WI38 (cell line): ENCODE results near the gene TEX19.

Source experiments
- H3K4me3 ChIP-seq: 2 replicates; pipeline ENCODE4 v1.5.1; 2011; ENCODE audit warnings: low read depth, mild to moderate bottlenecking, control low read depth, low read length
- CTCF ChIP-seq: IDR thresholded peaks from 2 replicates; pipeline ENCODE4 v1.5.1; 2012; ENCODE audit warnings: low read depth, mild to moderate bottlenecking, control low read depth, low read length

The TEX19 gene

GRCh38 chr17:82361885-82362633 lies 3.0 kb downstream of the TEX19 start:
- TF ChIP-seq CTCF: no peak
- no peak overlapping the region for H3K4me3 ChIP-seq

DNA sequence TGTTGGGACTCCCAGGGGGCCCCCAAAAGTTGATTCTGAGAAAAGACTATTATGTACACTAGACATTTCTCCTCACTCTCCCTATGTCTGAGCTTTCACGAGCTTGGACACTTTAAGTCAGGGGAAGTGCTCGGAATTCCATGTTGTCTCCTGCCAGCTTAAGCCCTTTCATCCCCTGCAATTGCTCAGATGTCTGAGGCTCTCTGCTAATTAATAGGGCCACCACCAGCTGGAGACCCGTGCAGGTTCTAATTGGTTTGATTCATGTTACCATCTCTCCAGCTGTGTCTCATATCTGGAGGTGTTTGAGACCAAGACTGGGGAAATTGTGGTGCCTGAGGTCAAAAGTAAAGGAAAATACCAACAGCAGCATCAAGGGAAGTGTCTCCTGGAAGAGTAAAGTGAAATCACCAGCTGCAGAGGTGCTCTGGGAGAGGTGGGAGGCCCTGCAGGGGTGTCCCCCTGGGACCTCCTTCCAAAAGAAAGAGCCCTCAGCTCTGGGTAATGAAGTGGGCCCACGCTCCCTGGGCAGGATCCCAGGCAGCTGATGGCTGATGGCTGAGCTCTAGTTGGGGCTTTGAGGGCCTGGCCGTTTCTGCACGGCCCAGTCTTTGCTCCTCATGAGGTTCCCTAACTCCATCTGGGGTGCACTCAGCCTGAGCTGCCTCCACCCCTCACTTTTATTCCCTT lies 6.7 kb downstream of the TEX19 start:
- H3K4me3 ChIP-seq: no peak overlapping the region

GRCh38 chr17:82366749-82367148 lies 7.7 kb downstream of the TEX19 start:
- no peak for TF ChIP-seq CTCF
- H3K4me3 ChIP-seq: no peak overlapping the region

More for the DNA sequence above, 6.7 kb downstream of the TEX19 start:
- TF ChIP-seq CTCF: no peak

DNA sequence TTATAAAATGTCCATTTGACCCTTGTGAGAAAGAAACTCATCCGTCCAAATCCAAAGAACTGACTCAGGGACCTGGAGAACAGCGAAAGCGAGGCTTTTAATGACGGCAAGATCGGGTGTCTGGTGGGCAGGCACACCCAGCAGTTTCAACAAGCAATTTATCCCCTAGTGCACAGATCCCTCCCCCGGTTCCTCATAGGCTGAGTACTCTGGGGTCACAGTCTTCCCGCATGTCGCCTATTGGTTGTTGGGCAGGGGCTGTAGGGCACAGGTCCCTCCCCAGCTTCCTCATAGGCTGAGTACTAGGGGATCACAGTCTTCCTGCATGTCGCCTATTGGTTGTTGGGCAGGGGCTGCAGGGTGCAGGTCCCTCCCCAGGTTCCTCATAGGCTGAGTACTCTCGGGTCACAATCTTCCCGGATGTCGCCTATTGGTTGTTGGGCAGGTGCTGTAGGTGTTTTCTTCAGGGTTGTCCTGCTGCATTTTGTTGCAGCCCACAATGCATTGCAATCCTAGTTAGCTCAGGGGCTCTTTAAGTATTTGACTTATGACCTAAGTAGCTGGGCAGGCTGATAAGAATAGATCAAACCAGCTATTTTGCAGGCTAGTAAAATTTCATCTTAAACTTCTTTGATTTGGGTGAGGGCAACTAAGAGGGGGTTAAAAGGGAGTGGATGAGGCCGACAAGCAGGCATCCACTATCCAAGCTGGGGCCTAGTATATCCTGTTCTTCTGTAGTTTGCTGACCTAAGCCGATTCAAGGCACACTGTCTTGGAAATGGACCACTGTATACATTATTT lies 8.9 kb downstream of the TEX19 start:
- no peak overlapping the region for H3K4me3 ChIP-seq
- no peak for TF ChIP-seq CTCF

GRCh38 chr17:82369211-82369610 lies 10.2 kb downstream of the TEX19 start:
- no peak for TF ChIP-seq CTCF
- H3K4me3 ChIP-seq: no peak overlapping the region

DNA sequence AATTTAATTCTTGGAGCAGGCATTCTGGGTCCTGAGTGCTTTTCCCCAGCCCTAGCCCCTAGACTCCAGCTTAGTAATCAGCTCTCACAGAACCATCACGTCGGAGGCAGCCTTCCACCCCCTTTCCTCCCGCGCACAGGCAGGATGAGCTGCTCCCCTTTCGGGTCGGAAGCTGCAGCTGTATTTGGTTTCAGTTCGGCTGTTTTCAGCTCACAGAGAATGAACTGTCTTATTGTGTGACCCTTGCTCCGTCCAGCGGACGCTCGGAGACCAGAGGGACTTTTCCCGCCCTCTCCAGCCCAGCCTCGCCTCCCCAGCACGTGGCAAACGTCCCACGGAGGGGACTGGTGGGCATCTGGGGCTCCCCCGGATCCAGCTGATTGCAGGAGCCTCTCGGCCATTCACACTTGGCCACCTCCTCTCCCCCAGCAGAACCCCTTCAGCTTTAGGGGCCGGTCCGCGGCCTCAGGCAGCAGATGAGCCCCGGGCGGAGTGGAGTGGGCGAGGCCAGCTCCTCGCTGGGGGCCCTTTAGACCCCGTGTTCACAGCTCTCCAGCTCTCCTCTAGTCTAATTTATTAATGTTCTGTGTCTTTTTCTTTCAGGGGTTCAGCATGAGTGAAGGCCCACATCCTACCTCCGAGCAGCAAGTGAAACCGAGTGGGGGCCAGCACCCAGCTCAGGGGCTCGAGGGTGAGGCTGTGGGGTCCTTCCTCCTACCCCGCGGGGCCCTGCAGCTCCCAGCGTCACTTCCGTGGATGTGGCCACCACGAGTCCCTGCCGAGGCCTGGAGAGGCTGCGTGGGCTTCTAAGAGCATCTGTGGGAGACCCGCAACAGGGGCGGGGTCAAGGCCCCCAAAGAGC lies 11.7 kb downstream of the TEX19 start:
- peak overlapping the region; percentile 31 for H3K4me3 ChIP-seq
- TF ChIP-seq CTCF: no peak
